ENCODE data around the gene TTLL5. TPM values are rescaled to one million over a fixed set of nuclear protein-coding genes. Genes with fewer than 3 reads are reported as not detected.

TTLL5 gene
- total RNA-seq, 2 experiments from 2014 or later, result 19.8 to 26.4 TPM

- no peak overlapping the region for H3K27ac Mint-ChIP-seq
- Histone ChIP-seq H3K4me3 (ENCODE audit: low read length) (no peak overlapping the region), H3K4me1 (ENCODE audit: insufficient read depth, low read length) (no peaks in the 10 kb centered on the region), H3K27me3 (ENCODE audit: control insufficient read depth in 1 of 2, insufficient read depth in 2 of 2, low read length in 2 of 2) (no peaks in the 10 kb centered on the region), H3K27ac (ENCODE audit: low read depth in 1 of 2, low read length in 2 of 2) (no peak overlapping the region), H3K9me3 (ENCODE audit: control insufficient read depth in 1 of 2, insufficient read depth in 1 of 2, low read length in 2 of 2) (no peaks in the 10 kb centered on the region), H3K36me3 (ENCODE audit: insufficient read depth, low read length) (no peaks in the 10 kb centered on the region)
- H3K4me1 Mint-ChIP-seq (ENCODE audit: low read depth), result no peaks in the 10 kb centered on the region
- no peak overlapping the region for H3K4me3 Mint-ChIP-seq
- ChIA-PET CTCF (no interaction called here), POLR2A (no interaction called here)
- no peak for ATAC-seq (ENCODE audit: poor library complexity)
- TF ChIP-seq CTCF (IDR thresholded peaks at IDR 0.05), result no peak
- intact Hi-C loops (cut with DNase I, micrococcal nuclease), result no loop called here
- no peaks in the 10 kb centered on the region for H3K27me3 Mint-ChIP-seq
- DNase-seq, result no peak
- H3K9me3 Mint-ChIP-seq, result no peaks in the 10 kb centered on the region
- H3K36me3 Mint-ChIP-seq (ENCODE audit: low read depth), result peaks cover 17% of the 10 kb centered on the region
These were observed 227.9 kb downstream of the TTLL5 start for GRCh38 chr14:75888945-75889344.

DNA sequence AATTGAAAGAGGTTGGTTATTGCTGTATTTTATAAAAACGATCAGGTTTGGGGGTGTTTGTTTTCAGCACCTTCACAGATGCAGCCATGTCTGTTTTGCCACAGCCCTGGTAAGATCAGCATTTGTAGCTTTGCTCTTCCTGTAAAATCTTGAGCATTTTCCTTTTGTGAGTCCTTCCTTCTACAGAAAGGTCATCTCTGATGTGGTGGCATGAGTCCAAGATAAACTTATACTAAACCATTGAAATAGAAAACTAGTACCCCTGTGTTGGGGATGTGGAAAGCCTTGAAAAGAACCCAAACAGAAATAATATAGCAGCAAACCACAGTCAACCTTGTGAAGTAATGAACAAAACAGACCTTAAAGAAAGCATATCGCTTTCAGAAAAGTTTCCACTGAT is 235.3 kb downstream of the TTLL5 start:
- no peaks in the 10 kb centered on the region for H3K4me1 Mint-ChIP-seq (ENCODE audit: low read depth)
- no peak overlapping the region for H3K27ac Mint-ChIP-seq
- no peaks in the 10 kb centered on the region for H3K27me3 Mint-ChIP-seq
- CTCF ChIA-PET, result no interaction called here
- Histone ChIP-seq H3K27ac (ENCODE audit: low read depth in 1 of 2, low read length in 2 of 2) (no peak overlapping the region), H3K36me3 (ENCODE audit: insufficient read depth, low read length) (no peaks in the 10 kb centered on the region), H3K9me3 (ENCODE audit: control insufficient read depth in 1 of 2, insufficient read depth in 1 of 2, low read length in 2 of 2) (no peaks in the 10 kb centered on the region), H3K4me3 (ENCODE audit: low read length) (no peak overlapping the region), H3K4me1 (ENCODE audit: insufficient read depth, low read length) (no peaks in the 10 kb centered on the region), H3K27me3 (ENCODE audit: control insufficient read depth in 1 of 2, insufficient read depth in 2 of 2, low read length in 2 of 2) (no peaks in the 10 kb centered on the region)
- no peak for ATAC-seq (ENCODE audit: poor library complexity)
- TF ChIP-seq CTCF (IDR thresholded peaks at IDR 0.05), result no peak
- H3K36me3 Mint-ChIP-seq (ENCODE audit: low read depth), result no peaks in the 10 kb centered on the region
- no peak overlapping the region for H3K4me3 Mint-ChIP-seq
- intact Hi-C loops (cut with DNase I, micrococcal nuclease), result no loop called here
- H3K9me3 Mint-ChIP-seq, result no peaks in the 10 kb centered on the region
- POLR2A ChIA-PET, result no interaction called here
- DNase-seq, result no peak

- TF ChIP-seq CTCF (IDR thresholded peaks at IDR 0.05), result no peak
- H3K27me3 Mint-ChIP-seq, result no peaks in the 10 kb centered on the region
- H3K9me3 Mint-ChIP-seq, result no peaks in the 10 kb centered on the region
- POLR2A ChIA-PET, result no interaction called here
- no peaks in the 10 kb centered on the region for H3K27me3 ChIP-seq (ENCODE audit: control insufficient read depth in 1 of 2, insufficient read depth in 2 of 2, low read length in 2 of 2)
- no peak overlapping the region for H3K4me3 ChIP-seq (ENCODE audit: low read length)
- H3K27ac ChIP-seq (ENCODE audit: low read depth in 1 of 2, low read length in 2 of 2), result no peak overlapping the region
- CTCF ChIA-PET, result interaction anchor here (3.7 kb wide), 1 partner anchor 78 kb away, joined by 52 read pairs; the partner anchor contains the start of gene TGFB3
- no peak overlapping the region for H3K4me3 Mint-ChIP-seq
- H3K36me3 ChIP-seq (ENCODE audit: insufficient read depth, low read length), result no peaks in the 10 kb centered on the region
- ATAC-seq (ENCODE audit: poor library complexity), result no peak
- H3K9me3 ChIP-seq (ENCODE audit: control insufficient read depth in 1 of 2, insufficient read depth in 1 of 2, low read length in 2 of 2), result no peaks in the 10 kb centered on the region
- no peak overlapping the region for H3K27ac Mint-ChIP-seq
- H3K36me3 Mint-ChIP-seq (ENCODE audit: low read depth), result no peaks in the 10 kb centered on the region
- intact Hi-C loops (cut with DNase I, micrococcal nuclease), result no loop called here
- no peaks in the 10 kb centered on the region for H3K4me1 Mint-ChIP-seq (ENCODE audit: low read depth)
- no peaks in the 10 kb centered on the region for H3K4me1 ChIP-seq (ENCODE audit: insufficient read depth, low read length)
- no peak for DNase-seq
These were observed 243.3 kb downstream of the TTLL5 start for GRCh38 chr14:75904311-75904710.

All from CD4-positive, alpha-beta T cell (primary cell).